ENCODE results near the gene SFSWAP. TPM values are rescaled to one million over a fixed set of nuclear protein-coding genes. Genes with fewer than 3 reads are reported as not detected.

Gene SFSWAP
- polyA plus RNA-seq, 3 donors, result 7.3 to 33.0 (median 10.7) TPM

DNA sequence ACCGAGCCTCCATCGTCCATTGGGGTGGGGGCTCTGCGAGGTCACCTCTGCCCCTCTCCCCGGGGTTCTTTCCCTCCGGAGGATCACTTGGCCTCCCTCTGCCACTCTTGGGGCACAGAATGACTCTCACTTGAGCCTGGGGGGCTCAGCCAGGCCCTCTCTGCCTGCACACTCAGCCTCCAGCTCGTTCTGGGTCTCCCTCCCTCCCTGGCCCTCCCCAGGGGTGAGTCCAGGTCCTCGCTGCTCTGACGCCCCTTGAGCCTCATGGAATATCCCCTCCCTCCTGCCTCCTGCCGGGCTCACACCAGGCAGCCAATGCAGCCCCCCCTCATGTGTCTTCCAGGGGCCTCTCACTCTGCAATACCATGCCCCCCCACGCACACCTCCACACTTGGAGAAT lies 17.7 kb upstream of the SFSWAP start:
- DNase-seq, result no peak
- Histone ChIP-seq H3K4me3 (replicated peaks in 1 of 3; ENCODE audit: low read depth in 2 of 3, low read length in 3 of 3) (no peak overlapping the region), H3K4me2 (replicated peaks; ENCODE audit: extremely low read depth, low read length, poor library complexity, severe bottlenecking) (no peak overlapping the region), H3K27ac (ENCODE audit: low read depth in 1 of 2, low read length in 2 of 2) (no peak overlapping the region), H3K9ac (ENCODE audit: insufficient read depth, low read length, poor library complexity, severe bottlenecking) (no peak overlapping the region), H3K27me3 (ENCODE audit: control insufficient read depth in 2 of 2, insufficient read depth in 2 of 2, low read length in 2 of 2) (no peaks in the 10 kb centered on the region), H3K4me1 (ENCODE audit: control insufficient read depth in 1 of 2, insufficient read depth in 2 of 2, low read length in 2 of 2) (peaks cover 3 to 6% of the 10 kb centered on the region in 2 donors), H2AFZ (ENCODE audit: insufficient read depth, low read depth, low read length, poor library complexity, severe bottlenecking) (no peak overlapping the region), H3K36me3 (replicated peaks in 1 of 2; ENCODE audit: control insufficient read depth in 1 of 2, insufficient read depth in 2 of 2, low read length in 2 of 2) (no peaks in the 10 kb centered on the region), H3K9me3 (replicated peaks in 1 of 2; ENCODE audit: control insufficient read depth in 1 of 2, insufficient read depth in 1 of 2, low read length in 2 of 2) (no peaks in the 10 kb centered on the region), H3K79me2 (ENCODE audit: insufficient read depth, low read length) (no peaks in the 10 kb centered on the region), H4K20me1 (ENCODE audit: insufficient read depth, low read length) (no peaks in the 10 kb centered on the region)
- WGBS (ENCODE audit: insufficient coverage), result 79% methylated on average over 8 of the region's 10 CpGs
- peaks cover 0 to 8% (median 4%) of the 10 kb centered on the region in 3 donors for H3K27me3 Mint-ChIP-seq (ENCODE audit: low read depth in 3 of 3)
- intact Hi-C loops (cut with micrococcal nuclease), result no loop called here
- H3K36me3 Mint-ChIP-seq, result no peaks in the 10 kb centered on the region
- H3K4me3 Mint-ChIP-seq, result no peak overlapping the region
- H3K9me3 Mint-ChIP-seq, result peaks cover 0 to 8% (median 0%) of the 10 kb centered on the region in 7 donors
- peaks cover 5% of the 10 kb centered on the region for H3K4me1 Mint-ChIP-seq
- TF ChIP-seq, protein P1, sequence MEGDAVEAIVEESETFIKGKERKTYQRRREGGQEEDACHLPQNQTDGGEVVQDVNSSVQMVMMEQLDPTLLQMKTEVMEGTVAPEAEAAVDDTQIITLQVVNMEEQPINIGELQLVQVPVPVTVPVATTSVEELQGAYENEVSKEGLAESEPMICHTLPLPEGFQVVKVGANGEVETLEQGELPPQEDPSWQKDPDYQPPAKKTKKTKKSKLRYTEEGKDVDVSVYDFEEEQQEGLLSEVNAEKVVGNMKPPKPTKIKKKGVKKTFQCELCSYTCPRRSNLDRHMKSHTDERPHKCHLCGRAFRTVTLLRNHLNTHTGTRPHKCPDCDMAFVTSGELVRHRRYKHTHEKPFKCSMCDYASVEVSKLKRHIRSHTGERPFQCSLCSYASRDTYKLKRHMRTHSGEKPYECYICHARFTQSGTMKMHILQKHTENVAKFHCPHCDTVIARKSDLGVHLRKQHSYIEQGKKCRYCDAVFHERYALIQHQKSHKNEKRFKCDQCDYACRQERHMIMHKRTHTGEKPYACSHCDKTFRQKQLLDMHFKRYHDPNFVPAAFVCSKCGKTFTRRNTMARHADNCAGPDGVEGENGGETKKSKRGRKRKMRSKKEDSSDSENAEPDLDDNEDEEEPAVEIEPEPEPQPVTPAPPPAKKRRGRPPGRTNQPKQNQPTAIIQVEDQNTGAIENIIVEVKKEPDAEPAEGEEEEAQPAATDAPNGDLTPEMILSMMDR (IDR thresholded peaks at IDR 0.05), result no peak
- H3K27ac Mint-ChIP-seq, result no peak overlapping the region

GRCh38 chr12:131694116-131694838 lies 16.6 kb upstream of the SFSWAP start:
- peaks cover 0 to 7% (median 4%) of the 10 kb centered on the region in 3 donors for H3K27me3 Mint-ChIP-seq (ENCODE audit: low read depth in 3 of 3)
- DNase-seq, result no peak

More at GRCh38 chr12:131694116-131694838, 16.6 kb upstream of the SFSWAP start:
- Mint-ChIP-seq H3K4me1 (peaks cover 8% of the 10 kb centered on the region), H3K9me3 (no peaks in the 10 kb centered on the region), H3K27ac (no peak overlapping the region), H3K36me3 (no peaks in the 10 kb centered on the region), H3K4me3 (no peak overlapping the region)
- no peak overlapping the region for H3K9ac ChIP-seq (ENCODE audit: insufficient read depth, low read length, poor library complexity, severe bottlenecking)
- no peak overlapping the region for H3K4me2 ChIP-seq (replicated peaks; ENCODE audit: extremely low read depth, low read length, poor library complexity, severe bottlenecking)
- no peak overlapping the region for H2AFZ ChIP-seq (ENCODE audit: insufficient read depth, low read depth, low read length, poor library complexity, severe bottlenecking)
- TF ChIP-seq, protein P1 (IDR thresholded peaks at IDR 0.05), result no peak
- no peaks in the 10 kb centered on the region for H3K79me2 ChIP-seq (ENCODE audit: insufficient read depth, low read length)
- H3K4me3 ChIP-seq (replicated peaks in 1 of 3; ENCODE audit: low read depth in 2 of 3, low read length in 3 of 3), result no peak overlapping the region
- H3K27ac ChIP-seq (ENCODE audit: low read depth in 1 of 2, low read length in 2 of 2), result no peak overlapping the region
- whole genome bisulfite sequencing (ENCODE audit: insufficient coverage), result 95% methylated on average over 10 of the region's 11 CpGs
- H3K27me3 ChIP-seq (ENCODE audit: control insufficient read depth in 2 of 2, insufficient read depth in 2 of 2, low read length in 2 of 2), result no peaks in the 10 kb centered on the region
- H4K20me1 ChIP-seq (ENCODE audit: insufficient read depth, low read length), result no peaks in the 10 kb centered on the region
- no peaks in the 10 kb centered on the region for H3K9me3 ChIP-seq (replicated peaks in 1 of 2; ENCODE audit: control insufficient read depth in 1 of 2, insufficient read depth in 1 of 2, low read length in 2 of 2)
- intact Hi-C loops (cut with micrococcal nuclease), result no loop called here
- H3K4me1 ChIP-seq (ENCODE audit: control insufficient read depth in 1 of 2, insufficient read depth in 2 of 2, low read length in 2 of 2), result peaks cover 4 to 8% of the 10 kb centered on the region in 2 donors
- no peaks in the 10 kb centered on the region for H3K36me3 ChIP-seq (replicated peaks in 1 of 2; ENCODE audit: control insufficient read depth in 1 of 2, insufficient read depth in 2 of 2, low read length in 2 of 2)

Data from CD14-positive monocyte (primary cell).